Stimulated activated CD4-positive, alpha-beta T cell treated with anti-CD3 and anti-CD28 coated beads, Interleukin-4, amount 100 ng/mL, for 48 hours (primary cell): ENCODE results near the gene CHST11.

ENCODE experiments used
- DNase-seq, 2 donors: peaks; one replicate each; pipeline ENCODE4 v3.0.0-alpha.2; 2020; ENCODE audit warnings: low read depth in 2 of 2

The CHST11 gene

DNA sequence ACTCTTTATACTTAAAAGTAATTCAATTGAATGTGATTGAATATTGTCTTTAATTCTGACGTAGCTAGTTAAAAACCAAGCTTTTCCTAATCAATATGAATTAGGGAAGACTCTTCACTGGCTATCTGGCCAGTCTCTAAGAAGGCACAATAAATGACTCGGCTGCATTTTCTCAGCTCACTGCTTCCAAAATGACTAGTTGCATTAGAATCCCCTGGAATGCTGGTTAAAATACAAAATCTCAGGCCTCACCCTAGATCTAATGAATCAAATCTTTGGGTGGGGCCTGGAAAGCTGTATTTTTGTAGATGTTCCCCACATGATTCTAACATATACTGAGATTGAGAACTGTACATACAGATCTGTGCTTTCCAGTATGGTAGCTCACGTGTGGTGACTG is 242.1 kb downstream of the CHST11 start:
- DNase-seq = no peak

DNA sequence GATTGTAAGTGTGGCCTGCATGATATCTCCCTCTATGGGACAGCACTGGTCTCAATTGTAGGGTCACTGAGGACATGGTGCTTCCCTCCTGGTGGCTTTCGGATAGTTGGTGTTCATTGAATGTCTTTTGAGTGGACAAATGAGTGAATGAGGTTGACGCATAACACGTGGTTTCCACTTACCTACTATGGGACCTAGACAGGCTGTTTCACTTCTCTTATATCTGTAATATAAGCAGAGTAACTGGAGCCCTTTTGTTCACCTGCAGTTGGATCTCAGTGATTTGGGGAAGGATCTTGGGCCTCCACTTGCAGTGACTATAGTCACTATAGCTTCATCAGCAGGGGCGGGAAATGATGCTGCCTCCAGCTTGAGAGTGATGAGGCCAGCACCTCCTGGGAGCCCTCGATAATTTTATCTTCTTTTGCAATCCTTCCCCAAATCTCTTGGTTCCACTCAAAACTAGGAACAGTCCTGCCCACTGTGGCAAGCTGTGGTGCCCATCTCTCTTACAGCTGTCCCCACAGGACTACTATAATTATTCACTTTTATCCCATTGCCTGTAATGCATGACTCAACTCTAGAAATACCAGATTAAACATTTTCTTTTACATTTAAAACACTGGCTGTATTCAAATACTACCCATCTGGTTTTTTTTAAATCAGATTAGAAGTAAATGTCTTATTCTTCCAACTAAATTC is 242.9 kb downstream of the CHST11 start:
- DNase-seq = no peak

DNA sequence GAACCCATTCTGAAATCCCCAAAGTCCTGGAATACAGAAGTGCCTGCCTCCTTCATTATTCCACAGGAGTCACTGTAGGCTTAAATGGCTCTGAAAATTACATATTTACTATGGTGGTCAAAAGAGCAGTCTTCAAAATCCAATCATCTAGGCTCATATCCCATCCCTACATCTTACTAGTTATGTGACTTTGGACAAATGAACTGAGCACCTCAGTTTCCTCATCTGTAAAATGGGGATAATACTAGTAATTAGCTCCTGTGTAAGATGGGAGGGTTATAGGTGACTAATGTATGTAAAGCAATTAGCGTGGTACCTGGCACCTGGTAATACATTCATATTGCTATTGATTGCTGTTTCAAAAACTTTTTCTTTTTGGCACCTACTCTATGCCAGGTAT is 243.6 kb downstream of the CHST11 start:
- no peak for DNase-seq

DNA sequence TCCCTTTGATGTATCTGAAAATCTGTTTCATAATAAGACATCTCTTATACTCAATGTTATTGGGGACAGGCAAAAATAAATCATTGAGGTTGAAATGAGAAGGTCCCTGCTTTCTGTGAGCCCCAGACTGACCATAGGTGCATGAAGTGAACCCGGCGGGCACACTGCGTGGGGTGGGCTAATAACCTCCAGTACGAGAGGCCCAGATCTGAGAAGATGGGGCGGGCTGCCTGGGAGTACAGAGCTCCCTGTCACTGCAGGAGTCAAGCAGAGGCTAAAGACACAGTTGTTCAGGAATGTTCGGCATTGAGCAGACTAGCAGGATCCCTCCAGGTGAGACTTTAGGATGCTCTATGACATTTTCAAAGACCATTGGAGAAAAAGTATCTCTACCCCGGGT is 244.6 kb downstream of the CHST11 start:
- DNase-seq = no peak

DNA sequence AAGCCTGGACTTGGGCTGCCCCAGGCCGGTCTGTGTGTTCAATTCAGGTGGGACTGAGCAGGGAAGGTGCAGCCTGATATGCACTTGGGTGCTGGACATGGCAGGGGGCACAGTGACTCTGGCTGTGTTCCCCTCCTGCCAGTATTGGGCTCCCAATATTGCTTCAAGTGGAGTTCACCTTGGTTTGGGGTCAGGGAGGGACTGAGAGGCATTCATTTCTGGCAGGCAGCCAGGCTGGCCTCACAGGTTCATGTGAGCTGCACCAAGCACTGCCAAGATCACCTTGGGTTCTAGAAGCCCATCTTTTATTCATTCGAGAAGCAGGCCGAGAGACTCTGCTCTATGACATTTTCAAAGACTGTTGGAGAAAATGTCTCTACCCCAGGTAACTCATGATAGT is 245.0 kb downstream of the CHST11 start:
- DNase-seq = no peak

DNA sequence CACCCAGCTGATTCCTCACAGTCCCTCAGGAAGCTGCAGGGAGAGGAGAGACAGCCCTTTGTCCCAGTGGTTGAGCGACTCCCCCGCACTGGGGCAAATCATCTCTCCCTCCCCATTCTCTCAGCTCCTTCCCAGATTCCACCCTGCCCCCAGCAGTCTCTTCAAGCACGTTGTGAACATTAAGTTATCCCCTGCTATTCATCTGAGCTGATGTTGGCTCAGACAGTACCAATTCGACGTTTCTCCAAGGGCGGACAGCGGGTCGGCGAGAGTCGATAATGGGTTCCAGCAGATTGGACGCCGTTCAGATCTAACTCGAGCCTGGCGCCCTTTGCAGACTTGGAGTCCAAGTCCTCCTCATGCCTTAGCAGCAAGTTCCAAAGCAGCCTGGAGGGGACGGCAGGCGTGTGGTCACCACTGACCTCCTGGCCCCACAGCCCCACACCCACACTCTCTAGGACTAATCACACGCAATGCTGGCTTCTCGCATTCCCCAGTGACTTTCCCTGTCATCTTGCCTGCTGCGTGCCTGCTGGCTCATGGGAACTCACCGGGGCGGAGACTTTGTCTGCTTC is 245.9 kb downstream of the CHST11 start:
- DNase-seq = no peak

DNA sequence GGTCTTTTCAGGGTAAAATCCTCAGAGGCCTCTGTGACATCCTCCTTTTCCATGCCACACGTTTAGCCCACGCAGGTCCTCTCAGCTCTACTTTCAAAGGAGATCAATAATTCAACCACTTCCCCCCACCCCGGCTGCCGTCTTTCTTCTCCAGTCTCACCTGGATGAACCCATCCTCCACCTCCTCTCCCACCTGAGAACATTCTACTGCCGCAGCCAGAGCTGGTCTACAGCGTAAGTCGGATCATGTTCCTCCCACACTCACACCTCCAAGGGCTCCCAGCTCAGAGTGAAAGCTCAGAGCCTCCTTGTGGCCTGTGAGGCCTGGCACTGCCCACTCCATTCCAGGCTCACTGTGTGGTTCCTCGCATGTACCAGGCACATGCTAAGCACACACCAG is 246.6 kb downstream of the CHST11 start:
- no peak for DNase-seq

DNA sequence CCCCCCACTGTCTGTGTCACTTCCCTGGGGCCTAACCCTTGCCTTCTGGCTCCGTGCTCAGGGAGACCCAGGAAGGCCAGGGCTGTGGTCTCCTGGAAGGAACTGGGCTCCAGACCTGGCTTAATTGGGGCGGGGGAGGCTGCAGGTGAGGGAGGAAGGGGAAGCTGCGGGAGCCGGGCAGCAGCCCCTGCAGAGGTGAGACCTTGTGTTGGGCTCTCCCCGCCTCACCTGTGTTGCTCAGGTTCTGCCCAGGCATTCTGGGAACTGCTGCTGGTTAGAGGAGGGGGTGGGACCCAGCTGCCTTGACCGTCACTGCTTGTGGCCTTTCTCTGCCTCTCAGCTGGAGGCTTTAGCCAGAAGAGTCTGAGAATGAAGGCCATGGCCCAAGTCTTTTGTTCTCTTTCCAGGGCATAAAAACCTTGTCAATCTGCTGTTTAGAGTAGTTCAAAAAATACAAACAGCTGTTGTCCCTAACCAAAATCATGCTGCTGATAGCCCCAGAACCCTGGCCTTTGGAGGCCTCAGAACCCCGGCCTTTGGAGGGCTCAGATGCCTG is 247.6 kb downstream of the CHST11 start:
- DNase-seq = no peak

DNA sequence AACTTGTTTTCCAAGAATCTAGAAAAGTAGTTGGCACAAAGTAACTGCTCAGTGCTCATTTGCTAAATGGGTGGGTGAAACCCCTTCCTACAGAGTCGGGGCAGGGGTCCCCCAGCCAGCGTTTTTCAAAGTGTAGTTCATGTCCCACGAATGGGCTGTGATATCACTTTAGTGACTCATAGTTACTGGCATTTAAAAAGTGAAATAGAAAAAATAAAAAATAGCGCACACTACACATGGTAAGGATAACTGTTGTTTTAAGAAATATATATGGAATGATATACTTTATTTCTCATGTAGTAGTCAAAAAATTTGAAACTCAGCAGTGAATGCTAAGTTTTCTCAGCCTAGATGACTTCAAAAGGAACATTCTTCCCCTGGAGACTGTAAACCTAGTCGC is 250.4 kb downstream of the CHST11 start:
- DNase-seq = no peak

DNA sequence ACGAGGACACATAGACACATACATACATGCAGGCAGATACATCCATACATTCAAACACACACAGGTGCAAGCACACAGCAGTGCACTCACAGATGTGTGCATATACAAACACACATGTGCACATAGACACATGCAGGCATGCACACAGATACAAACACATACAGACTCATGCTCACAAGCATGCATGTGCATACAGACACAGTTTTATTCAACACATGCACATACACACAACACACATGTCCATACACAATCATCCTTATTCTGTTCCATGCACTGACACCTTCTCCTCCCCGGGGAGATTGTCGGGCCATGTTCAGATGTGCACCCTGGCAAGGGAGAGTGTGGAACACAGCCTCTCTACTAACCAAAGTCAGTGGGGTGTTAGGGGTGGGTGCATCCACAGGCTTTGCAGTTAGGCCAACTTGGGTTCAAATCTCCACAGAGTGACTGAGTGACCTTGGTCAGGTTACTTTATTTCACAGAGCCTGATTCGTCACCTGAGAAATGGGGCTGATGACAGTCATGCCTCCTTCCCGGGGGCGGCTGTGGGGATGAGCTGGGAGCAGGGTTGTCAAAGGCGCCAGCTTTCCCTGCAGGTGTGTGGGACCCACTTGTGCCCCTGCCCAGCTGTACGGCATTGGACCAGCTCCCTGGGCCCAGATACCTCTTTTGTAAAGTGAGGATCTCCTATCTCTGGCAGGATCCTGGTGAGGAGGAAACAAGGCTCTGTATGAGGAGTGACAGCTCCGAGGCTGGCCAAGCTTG is 251.2 kb downstream of the CHST11 start:
- DNase-seq = no peak

DNA sequence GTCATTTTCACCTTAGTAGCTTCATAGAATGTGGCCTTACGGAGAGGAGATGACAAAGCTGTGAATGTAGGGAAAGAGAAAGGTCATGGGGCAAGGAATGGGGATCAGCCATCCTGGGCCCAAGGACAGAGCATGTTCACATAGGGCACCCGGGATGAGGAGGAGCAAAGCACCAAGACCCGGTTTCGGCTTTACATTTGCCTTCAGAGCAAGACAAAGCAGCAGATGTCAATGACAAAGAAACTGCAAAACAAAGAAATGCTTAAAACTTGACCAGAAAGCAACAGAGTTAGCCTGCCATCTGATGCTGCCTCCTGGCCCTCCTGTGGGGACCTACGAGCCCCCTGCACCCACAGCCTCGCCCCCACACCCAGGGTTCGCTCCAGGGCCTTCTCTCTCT is 252.1 kb downstream of the CHST11 start:
- no peak for DNase-seq

DNA sequence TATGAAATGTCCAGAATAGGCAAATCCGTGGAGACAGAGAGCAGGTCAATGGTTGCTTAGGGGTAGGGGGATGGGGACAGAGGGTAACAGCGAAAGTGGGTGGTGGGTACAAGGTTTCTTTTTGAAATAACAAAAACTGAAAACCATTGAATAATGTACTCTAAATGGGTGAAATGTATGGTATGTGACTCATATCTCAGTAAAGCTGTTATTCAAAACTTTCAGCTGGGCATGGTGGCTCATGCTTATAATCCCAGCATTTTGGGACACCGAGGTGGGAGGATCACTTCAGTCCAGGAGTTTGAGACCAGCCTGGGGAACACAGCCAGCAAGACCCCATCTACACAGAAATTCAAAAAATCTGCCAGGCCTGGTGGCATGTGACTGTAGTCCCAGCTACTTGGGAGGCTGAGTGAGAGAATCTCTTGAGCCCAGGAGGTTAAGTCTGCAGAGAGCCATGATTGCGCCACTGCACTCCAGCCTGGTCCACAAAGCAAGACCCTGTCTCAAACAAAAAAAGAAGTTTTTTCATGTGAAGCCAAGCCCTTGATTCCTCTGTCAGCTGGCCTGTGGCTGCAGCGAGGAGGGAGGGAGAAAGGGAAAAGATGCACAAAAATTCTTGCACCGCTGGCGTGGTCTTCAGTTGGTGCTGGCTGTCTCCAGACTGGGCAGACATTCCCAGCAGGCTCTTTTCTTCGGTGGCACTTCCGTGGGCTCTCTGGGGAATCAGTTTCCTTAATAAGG is 253.1 kb downstream of the CHST11 start:
- no peak for DNase-seq

DNA sequence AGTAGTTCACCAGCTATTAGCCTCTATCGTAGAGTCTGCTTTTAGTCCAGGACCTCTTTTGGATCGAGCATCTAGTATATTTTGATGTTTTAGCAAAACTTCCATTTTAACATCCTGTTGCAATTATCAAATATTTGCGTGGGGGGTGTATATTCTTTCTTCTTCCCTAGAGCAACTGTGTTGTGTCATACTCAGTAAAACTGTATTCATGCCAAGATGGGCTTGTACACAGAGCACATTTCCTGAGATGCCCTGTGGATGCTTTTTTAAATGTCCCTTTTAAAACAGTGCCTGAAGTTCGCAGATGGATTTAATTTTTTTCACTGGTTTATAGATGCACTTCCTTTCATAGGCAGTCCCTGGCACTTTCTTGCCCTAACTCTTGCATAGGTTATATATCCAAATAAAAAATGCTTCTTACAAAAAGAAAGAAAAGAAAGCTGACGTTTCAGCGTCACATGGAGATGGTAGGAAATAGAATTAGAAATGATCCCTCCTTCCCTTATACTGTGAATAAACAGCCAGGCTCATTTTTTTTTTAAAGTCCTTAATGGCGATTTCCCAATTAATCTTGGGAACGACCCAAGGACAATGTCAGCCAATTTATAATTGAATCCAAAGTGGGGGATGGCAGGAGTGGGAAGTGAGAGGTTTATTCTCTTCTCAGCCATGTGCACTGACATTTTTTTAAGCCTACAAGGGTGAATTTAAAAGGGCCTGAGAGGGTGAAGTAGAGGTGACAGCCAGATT is 254.4 kb downstream of the CHST11 start:
- no peak for DNase-seq

DNA sequence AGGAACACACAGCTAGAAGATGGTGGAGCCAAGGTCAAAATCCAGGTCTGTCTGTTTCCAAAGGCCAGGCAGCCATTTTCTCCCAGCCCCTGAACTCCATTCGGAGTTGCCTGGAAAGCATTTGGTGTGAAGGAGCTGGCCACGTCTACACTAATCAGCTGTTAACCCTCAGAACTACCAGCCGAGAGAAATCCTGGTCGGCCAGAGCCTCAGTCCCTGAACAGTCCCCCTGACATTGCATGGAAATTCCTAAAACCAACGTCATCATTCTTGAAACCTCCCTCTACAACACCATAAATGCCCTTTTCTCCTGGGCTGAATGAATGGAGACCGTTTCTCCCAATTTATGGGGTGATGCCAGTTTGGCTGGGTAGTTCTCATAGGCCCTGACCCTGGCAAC is 255.7 kb downstream of the CHST11 start:
- no peak for DNase-seq

DNA sequence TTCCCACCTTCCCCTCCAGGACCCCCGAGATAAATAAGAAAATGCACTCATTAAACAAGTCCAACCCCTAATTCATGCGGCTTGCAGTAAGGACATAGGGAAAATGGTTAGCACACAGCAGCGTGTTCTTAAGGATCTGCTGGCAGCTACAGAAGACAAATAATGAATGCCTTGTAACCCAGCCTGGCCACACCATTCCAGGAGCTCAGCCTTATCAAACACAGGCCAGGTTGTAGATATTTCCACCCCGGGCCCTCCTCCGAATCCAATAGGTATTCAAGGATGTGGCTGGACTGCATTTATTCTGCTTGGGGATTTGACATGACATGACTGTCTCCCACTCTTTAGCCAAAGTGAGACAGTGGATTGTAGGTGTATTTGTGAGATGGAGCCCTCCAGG is 256.2 kb downstream of the CHST11 start:
- no peak for DNase-seq

DNA sequence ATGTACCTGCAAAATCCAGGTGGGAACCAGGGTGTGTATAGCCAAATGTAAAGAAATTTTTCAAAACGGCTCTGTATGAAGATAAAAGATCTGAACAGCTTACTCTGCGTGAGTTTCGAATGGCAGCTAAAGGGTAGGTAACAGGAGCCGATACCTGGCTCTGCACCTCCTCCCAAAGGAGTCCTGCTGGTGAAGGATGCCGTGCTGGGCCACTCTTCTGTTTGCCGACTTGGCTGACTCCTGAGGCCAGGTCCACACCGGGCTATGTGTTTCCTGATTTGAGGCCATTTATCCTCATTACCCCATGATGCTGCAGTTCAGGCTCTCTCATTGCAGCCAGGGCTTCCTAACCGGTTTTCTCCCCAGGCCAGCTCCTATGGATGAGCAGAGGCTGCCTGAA is 256.7 kb downstream of the CHST11 start:
- no peak for DNase-seq

DNA sequence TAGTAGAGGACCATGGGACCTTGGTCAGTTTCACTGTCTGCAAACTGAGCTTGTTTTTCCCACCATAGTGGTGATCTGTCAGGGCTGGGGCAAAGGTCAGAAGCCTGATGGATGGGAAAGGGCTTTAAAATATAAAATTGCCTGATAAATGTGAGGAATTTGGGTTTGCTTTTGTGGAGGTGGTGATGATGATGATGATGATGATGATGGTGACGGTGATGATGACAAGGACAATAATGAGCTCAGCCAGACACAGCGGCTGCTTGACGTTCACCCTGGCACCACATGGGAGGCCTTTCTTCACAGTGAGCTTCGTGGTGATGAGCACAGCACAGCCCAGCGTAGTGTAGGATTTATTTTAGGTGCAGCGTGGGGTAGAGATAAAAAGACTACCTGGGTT is 257.6 kb downstream of the CHST11 start:
- no peak for DNase-seq

DNA sequence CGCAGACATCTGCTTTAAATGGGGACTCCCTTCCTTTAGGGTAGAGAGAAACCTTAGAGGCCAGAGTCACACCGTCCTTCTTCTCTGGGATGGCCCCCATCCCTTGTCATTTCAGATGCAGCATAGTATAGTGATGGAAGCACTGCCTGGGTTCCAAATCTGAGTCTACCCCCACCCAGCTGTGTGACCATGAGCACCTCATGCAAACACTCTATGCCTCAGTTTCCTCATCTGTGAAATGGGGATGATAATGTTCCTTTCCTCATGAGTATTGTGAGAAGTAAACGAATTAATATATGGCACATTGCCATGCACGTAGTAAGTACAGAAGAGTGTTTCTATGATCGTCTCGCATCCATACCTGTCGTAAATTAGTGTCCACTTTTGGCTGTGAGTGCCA is 259.4 kb downstream of the CHST11 start:
- no peak for DNase-seq

DNA sequence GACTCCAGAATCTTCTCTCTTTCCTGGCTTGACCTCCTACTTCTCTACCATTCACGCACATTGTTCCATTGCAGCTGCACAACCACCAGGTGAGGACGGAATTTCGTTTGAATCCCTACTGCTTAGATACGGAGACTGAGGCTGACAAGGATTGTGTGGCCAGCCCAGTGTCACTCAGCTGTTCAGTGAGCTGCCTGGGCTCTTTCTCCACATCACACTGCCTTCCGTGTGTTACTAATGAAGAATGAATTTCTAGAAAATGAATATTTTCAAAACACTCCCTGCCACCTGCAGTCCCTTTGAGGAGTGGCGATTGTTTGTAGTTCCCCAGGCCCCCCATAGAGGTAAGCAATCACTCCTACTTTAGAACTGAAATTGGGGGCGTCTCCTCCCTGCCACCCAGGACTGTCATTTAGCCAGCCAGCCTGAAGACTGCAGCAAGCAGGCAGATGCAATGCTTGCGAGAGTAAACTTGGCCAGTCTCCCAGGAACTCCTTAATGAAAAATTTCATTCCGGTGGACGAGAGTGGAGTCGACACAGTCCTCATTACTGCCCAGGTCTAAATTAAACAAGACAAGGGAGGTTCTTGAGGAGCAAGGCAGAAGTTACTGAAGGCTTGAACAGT is 261.7 kb downstream of the CHST11 start:
- no peak for DNase-seq

DNA sequence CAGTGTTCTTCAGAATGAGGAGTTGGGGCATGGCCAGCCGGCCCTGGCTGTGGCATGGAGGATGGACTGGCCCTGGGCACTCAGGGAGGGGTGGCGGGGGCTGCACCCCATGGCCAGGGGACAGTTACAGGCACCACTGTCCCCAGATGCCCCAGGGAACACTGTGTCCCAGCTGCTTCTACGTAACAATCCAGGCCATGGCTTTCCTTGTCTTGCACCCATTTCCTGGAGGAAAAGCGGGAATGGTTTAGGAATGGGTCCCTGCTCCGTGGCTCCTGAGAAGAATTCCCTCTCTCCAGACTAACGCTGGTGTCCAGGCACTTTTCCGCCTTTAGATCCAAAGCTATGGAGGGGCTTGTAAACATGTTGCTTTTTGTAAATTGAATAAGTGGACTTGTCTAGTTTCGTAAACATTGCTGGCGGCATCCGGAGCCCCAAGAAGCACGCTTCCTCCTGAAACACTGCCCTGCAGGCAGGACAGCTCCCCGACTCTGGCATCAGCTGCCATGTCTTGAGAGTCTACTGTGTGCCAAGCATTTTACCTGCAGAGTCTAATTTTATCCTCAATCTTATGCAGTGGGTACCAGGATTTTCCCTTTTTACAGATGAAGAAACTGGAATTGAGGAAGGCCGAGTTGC is 263.1 kb downstream of the CHST11 start:
- no peak for DNase-seq
